Large intestine (tissue), 3 donors: ENCODE data around the gene SYTL1. TPM values are rescaled to one million over a fixed set of nuclear protein-coding genes. Genes with fewer than 3 reads are reported as not detected.

Experiments
- DNase-seq, 2 donors: peaks; one replicate each; pipeline versions ENCODE4 v3.0.0 to v3.0.0-alpha.2; 2013
- H3K27ac ChIP-seq: one replicate; pipeline ENCODE4 v1.5.1; 2013; ENCODE audit warnings: low read length
- H3K27me3 ChIP-seq: 2 replicates; pipeline ENCODE4 v1.6.1; 2013; ENCODE audit warnings: low read length; ENCODE audit not compliant: control insufficient read depth, insufficient read depth
- H3K36me3 ChIP-seq: 2 replicates; pipeline ENCODE4 v1.6.1; 2013; ENCODE audit warnings: low read length; ENCODE audit not compliant: control insufficient read depth, insufficient read depth
- H3K4me1 ChIP-seq: one replicate; pipeline ENCODE4 v1.6.1; 2013; ENCODE audit warnings: low read length; ENCODE audit not compliant: control insufficient read depth, insufficient read depth
- H3K4me3 ChIP-seq: one replicate; pipeline ENCODE4 v1.5.1; 2013; ENCODE audit warnings: low read length
- H3K9me3 ChIP-seq: one replicate; pipeline ENCODE4 v1.6.1; 2013; ENCODE audit warnings: mild to moderate bottlenecking, low read depth, low read length, moderate library complexity; ENCODE audit not compliant: control insufficient read depth
- WGBS: methylation state at CpG from one replicate; pipeline ENCODE4 v1.1.5; 2013; ENCODE audit warnings: low lambda C conversion rate; ENCODE audit not compliant: insufficient coverage; 5-methylcytosine and 5-hydroxymethylcytosine counted together
- polyA plus RNA-seq: library from polyadenylated mRNA; unstranded; fragments of 120-200 nt; gene quantifications from one replicate; pipeline ENCODE4 v1.2.1, GENCODE V29; 2013

The SYTL1 gene
- polyA plus RNA-seq, 1 donor = 9.8 TPM

- no peak for DNase-seq
- no peak overlapping the region for H3K4me3 ChIP-seq
- WGBS = no CpG with 5 or more reads among the region's 14 CpGs
- H3K27me3 ChIP-seq = peaks cover 18% of the 10 kb centered on the region
- no peaks in the 10 kb centered on the region for H3K36me3 ChIP-seq
- peaks cover 6% of the 10 kb centered on the region for H3K9me3 ChIP-seq
- no peak overlapping the region for H3K27ac ChIP-seq
- peaks cover 35% of the 10 kb centered on the region for H3K4me1 ChIP-seq
Measured at GRCh38 chr1:27346991-27347624, 5.3 kb downstream of the SYTL1 start.

GRCh38 chr1:27348861-27349783 lies 7.3 kb downstream of the SYTL1 start:
- Histone ChIP-seq H3K36me3 (no peaks in the 10 kb centered on the region), H3K4me1 (peaks cover 25% of the 10 kb centered on the region), H3K9me3 (peaks cover 6% of the 10 kb centered on the region), H3K27me3 (peaks cover 18% of the 10 kb centered on the region), H3K27ac (no peak overlapping the region), H3K4me3 (peak overlapping the region; percentile 48)
- no CpG with 5 or more reads among the region's 51 CpGs for WGBS
- DNase-seq = peak; percentile 53 to 89

- Histone ChIP-seq H3K9me3 (peaks cover 6% of the 10 kb centered on the region), H3K4me3 (peak overlapping the region; percentile 48), H3K27me3 (peaks cover 18% of the 10 kb centered on the region), H3K36me3 (no peaks in the 10 kb centered on the region), H3K4me1 (peaks cover 25% of the 10 kb centered on the region), H3K27ac (no peak overlapping the region)
- peak; percentile 79 to 90 for DNase-seq
- WGBS = no CpG with 5 or more reads among the region's 84 CpGs
Measured at GRCh38 chr1:27349784-27350662, 8.2 kb downstream of the SYTL1 start.

GRCh38 chr1:27350663-27351540 lies 9.1 kb downstream of the SYTL1 start:
- peaks cover 18% of the 10 kb centered on the region for H3K27me3 ChIP-seq
- H3K9me3 ChIP-seq = peaks cover 6% of the 10 kb centered on the region
- H3K27ac ChIP-seq = no peak overlapping the region
- no CpG with 5 or more reads among the region's 62 CpGs for WGBS
- H3K4me1 ChIP-seq = peaks cover 25% of the 10 kb centered on the region
- DNase-seq = peak; percentile 45 to 73
- peak overlapping the region; percentile 23 for H3K4me3 ChIP-seq
- no peaks in the 10 kb centered on the region for H3K36me3 ChIP-seq

- peak overlapping the region; percentile 23 for H3K4me3 ChIP-seq
- H3K4me1 ChIP-seq = peaks cover 25% of the 10 kb centered on the region
- peaks cover 8% of the 10 kb centered on the region for H3K9me3 ChIP-seq
- no CpG with 5 or more reads among the region's 8 CpGs for WGBS
- H3K27ac ChIP-seq = no peak overlapping the region
- H3K36me3 ChIP-seq = no peaks in the 10 kb centered on the region
- peaks cover 18% of the 10 kb centered on the region for H3K27me3 ChIP-seq
- peak in 1 of 2 donors; percentile 70 for DNase-seq
Measured at GRCh38 chr1:27351541-27352107, 9.8 kb downstream of the SYTL1 start.

- H3K4me1 ChIP-seq = peaks cover 30% of the 10 kb centered on the region
- no peak overlapping the region for H3K4me3 ChIP-seq
- no peak overlapping the region for H3K27ac ChIP-seq
- no peaks in the 10 kb centered on the region for H3K36me3 ChIP-seq
- H3K27me3 ChIP-seq = peaks cover 25% of the 10 kb centered on the region
- peaks cover 13% of the 10 kb centered on the region for H3K9me3 ChIP-seq
- no peak for DNase-seq
- no CpG with 5 or more reads among the region's 13 CpGs for WGBS
Measured at GRCh38 chr1:27353166-27353565, 11.3 kb downstream of the SYTL1 start.

GRCh38 chr1:27353629-27354028 lies 11.8 kb downstream of the SYTL1 start:
- H3K36me3 ChIP-seq = no peaks in the 10 kb centered on the region
- no peak overlapping the region for H3K27ac ChIP-seq
- peaks cover 30% of the 10 kb centered on the region for H3K4me1 ChIP-seq
- WGBS = no CpG with 5 or more reads among the region's 3 CpGs
- no peak for DNase-seq
- peaks cover 13% of the 10 kb centered on the region for H3K9me3 ChIP-seq
- peaks cover 29% of the 10 kb centered on the region for H3K27me3 ChIP-seq
- H3K4me3 ChIP-seq = no peak overlapping the region

DNA sequence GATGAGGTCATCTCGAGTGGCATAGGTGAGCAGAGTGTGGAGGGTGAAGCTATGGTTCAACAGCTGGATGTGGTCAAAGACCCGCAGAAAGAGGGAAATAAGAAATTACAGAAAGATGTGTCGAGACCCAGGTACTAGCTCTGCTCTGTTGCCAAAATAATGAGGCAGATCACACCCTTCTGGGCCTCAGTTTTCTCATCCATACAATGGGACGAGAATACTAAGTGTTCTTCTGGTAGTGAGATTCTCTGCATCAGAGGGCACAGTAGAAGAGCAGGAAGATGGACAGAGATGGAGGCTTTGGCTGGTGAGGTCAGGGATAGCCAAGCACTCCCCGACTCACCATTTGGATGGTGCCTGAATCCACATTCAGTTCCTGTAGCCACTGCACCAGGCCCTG lies 13.9 kb downstream of the SYTL1 start:
- WGBS = 100% methylated on average over 1 of the region's 5 CpGs
- no peaks in the 10 kb centered on the region for H3K36me3 ChIP-seq
- H3K4me3 ChIP-seq = no peak overlapping the region
- H3K27me3 ChIP-seq = peaks cover 31% of the 10 kb centered on the region
- DNase-seq = no peak
- peaks cover 8% of the 10 kb centered on the region for H3K9me3 ChIP-seq
- H3K27ac ChIP-seq = no peak overlapping the region
- H3K4me1 ChIP-seq = peaks cover 26% of the 10 kb centered on the region

GRCh38 chr1:27356277-27356618 lies 14.4 kb downstream of the SYTL1 start:
- Histone ChIP-seq H3K9me3 (peaks cover 7% of the 10 kb centered on the region), H3K4me3 (no peak overlapping the region), H3K36me3 (no peaks in the 10 kb centered on the region), H3K27me3 (peaks cover 31% of the 10 kb centered on the region), H3K27ac (no peak overlapping the region), H3K4me1 (peaks cover 20% of the 10 kb centered on the region)
- WGBS = no CpG with 5 or more reads among the region's 13 CpGs
- DNase-seq = no peak
